ENCODE measurements around the gene CFAP77.

DNA sequence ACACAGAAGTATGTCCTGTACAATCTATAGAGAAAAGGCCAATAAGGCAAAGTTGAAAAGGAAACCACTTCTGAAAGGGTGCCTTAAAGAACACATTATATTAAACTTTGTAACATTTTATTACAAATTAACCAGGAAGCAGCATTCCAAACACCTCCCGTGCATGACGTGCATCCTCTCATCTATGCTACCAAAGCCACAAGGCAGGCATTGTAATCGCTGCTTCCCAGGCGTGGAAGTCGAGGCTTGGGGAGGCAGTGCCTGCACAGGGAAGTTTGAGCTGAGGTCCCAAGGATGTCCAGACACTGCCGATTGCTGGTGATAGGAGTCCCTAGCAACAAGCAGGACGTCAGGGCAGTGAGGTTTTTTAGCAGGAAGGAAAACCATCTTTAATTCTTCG lies 128.1 kb downstream of the CFAP77 start:
- TF ChIP-seq, protein P1, sequence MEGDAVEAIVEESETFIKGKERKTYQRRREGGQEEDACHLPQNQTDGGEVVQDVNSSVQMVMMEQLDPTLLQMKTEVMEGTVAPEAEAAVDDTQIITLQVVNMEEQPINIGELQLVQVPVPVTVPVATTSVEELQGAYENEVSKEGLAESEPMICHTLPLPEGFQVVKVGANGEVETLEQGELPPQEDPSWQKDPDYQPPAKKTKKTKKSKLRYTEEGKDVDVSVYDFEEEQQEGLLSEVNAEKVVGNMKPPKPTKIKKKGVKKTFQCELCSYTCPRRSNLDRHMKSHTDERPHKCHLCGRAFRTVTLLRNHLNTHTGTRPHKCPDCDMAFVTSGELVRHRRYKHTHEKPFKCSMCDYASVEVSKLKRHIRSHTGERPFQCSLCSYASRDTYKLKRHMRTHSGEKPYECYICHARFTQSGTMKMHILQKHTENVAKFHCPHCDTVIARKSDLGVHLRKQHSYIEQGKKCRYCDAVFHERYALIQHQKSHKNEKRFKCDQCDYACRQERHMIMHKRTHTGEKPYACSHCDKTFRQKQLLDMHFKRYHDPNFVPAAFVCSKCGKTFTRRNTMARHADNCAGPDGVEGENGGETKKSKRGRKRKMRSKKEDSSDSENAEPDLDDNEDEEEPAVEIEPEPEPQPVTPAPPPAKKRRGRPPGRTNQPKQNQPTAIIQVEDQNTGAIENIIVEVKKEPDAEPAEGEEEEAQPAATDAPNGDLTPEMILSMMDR (IDR thresholded peaks at IDR 0.05), result no peak
- no peak for TF ChIP-seq POLR2A (IDR thresholded peaks at IDR 0.05)

Data from prostate gland (tissue), 2 donors.